GM12891 (cell line): Measurements from ENCODE around the gene EAF1.

Experiments
- POLR2A ChIP-seq: IDR thresholded peaks from 2 replicates; pipeline ENCODE4 v1.6.1; 2011; ENCODE audit warnings: low read depth, low read length, control low read depth
- POLR2AphosphoS5 ChIP-seq: IDR thresholded peaks from 2 replicates; pipeline ENCODE4 v1.6.1; 2011; ENCODE audit warnings: low read depth, low read length, control low read depth
- POU2F2 ChIP-seq: IDR thresholded peaks from 2 replicates; pipeline ENCODE4 v1.6.1; 2011; ENCODE audit warnings: low read depth, mild to moderate bottlenecking, control low read depth, low read length, moderate library complexity

DNA sequence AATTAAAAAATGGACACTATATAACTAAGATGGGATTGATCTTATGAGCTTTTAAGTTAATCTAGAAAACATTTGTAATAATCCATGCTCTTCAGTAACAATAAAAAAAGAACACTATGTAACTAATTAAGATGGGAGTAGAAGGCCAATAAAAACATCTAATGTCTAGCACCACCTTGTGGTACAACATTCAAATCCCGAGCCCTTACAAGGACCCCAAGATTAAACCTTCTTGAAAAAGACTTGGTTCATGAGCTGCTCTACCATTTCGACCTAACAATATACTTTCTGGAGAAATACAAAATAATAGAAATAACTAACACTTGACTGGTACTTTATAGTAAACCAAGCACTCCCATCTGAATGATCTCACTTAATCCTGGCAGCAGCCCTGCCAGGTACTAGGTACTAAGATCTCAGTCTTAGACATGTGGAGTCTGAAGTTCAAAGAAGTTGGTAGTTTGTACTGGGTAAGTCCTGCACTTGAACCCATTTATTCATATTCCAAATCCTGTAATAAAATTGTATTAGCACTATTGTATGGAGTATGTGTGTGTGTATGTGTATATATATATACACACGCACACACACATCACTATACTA lies 21.8 kb upstream of the EAF1 start:
- TF ChIP-seq POLR2AphosphoS5 (no peak), POU2F2 (no peak), POLR2A (no peak)
